ENCODE results near the gene ZNF138. TPM values are rescaled to one million over a fixed set of nuclear protein-coding genes. Genes with fewer than 3 reads are reported as not detected.
A peak's percentile ranks its signal among the peaks of the same experiment; 100 is the strongest.

The ZNF138 gene
- total and polyA plus RNA-seq, 2 of the 8 experiments (the other 6 are each of a cell fraction or from before 2014, with no cell fraction given): 7.5 to 22.6 TPM

DNA sequence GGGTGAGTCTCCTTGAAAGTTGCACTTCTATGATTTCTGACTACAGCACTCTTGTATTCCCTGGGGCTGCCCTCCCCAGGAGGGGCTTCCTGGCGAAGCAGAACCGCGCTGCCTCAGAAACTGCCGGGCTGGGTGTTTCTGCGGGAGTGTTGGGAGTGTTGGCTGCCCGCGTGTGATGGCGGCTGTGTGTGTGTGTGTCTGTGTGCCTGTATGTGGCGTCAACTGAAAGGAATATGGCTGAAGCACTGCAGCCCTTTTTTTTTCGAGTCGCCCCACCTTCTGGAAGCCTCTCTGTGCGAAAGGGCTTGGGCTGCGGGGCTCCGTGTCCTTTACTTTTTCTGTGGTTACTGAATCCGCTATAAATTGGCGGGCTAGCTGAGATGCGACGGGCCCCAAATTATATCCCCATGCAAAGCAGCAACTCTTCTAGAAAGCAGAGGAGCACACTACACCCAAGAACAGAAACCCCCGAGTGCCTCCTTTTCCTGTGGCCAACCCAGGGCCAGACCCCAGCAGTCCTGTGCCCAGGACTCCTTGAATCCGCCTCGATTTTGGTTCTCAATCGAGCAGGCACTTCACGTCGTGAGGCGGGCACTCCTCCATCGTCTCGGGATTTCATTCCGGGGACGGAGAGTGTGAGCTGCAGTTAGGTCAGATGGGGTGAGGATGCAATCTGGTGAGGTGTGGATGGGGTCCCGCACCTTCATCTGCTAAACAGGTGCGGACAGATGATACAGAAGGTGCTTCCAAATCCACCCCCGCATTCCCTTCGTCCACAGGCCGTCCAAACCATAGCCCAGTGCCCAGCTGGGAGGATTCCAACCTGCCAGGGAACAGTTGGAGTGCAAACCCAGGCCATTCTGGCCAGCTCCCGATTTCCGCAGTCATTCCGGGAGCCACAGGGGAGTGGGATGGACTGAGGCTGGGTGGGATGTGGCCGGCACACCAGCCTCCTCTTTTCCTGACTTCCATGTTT lies 86.4 kb downstream of the ZNF138 start:
- H4K20me1 ChIP-seq (replicated peaks in 1 of 2; ENCODE audit: control insufficient read depth in 1 of 2, insufficient read depth in 2 of 2, low read length in 2 of 2): no peaks in the 10 kb centered on the region
- H3K27me3 ChIP-seq (replicated peaks in 1 of 4; ENCODE audit: control insufficient read depth in 3 of 4, extremely low read depth in 1 of 4, insufficient read depth in 3 of 4, low read length in 3 of 4): peaks cover 0 to 7% (median 6%) of the 10 kb centered on the region in 4 experiments; a peak in 5 of 7 replicates

More for the DNA sequence above, 86.4 kb downstream of the ZNF138 start:
- Histone ChIP-seq H2AK5ac (ENCODE audit: low read depth, low read length) (no peak overlapping the region), H3K4ac (replicated peaks; ENCODE audit: insufficient read length, low read depth, low read length) (no peak overlapping the region), H3K79me1 (ENCODE audit: low read depth, low read length) (no peaks in the 10 kb centered on the region), H4K5ac (ENCODE audit: insufficient read length, low read depth, low read length) (no peak overlapping the region), H3K14ac (ENCODE audit: insufficient read length) (no peak overlapping the region), H3K4me3 (ENCODE audit: extremely low read depth in 1 of 4, insufficient read depth in 2 of 4, low read depth in 3 of 4, low read length in 4 of 4) (no peak overlapping the region), H3K23ac (ENCODE audit: insufficient read length) (no peak overlapping the region), H2BK20ac (ENCODE audit: low read length) (no peak overlapping the region), H2BK5ac (ENCODE audit: low read depth, low read length) (no peak overlapping the region), H2BK15ac (ENCODE audit: low read length) (no peak overlapping the region), H3K9me3 (ENCODE audit: insufficient read depth in 2 of 2, low read depth in 1 of 2, low read length in 1 of 2) (peaks cover 0 to 26% of the 10 kb centered on the region in 2 experiments; a peak in 1 of 4 replicates), H2AFZ (ENCODE audit: low read length) (no peak overlapping the region), H3K27ac (ENCODE audit: low read depth, low read length) (no peak overlapping the region), H3K23me2 (ENCODE audit: low read depth, low read length) (peaks cover 3% of the 10 kb centered on the region; the same call in 1 of the 2 replicates), H2BK12ac (ENCODE audit: low read depth, low read length) (no peak overlapping the region), H4K91ac (replicated peaks; ENCODE audit: insufficient read length, low read length) (no peak overlapping the region), H3K9ac (replicated peaks in 1 of 4; ENCODE audit: extremely low read depth in 1 of 4, low read depth in 3 of 4, low read length in 3 of 4) (no peak overlapping the region), H3K4me1 (replicated peaks in 1 of 4; ENCODE audit: control insufficient read depth in 3 of 4, insufficient read depth in 4 of 4, low read length in 3 of 4) (no peaks in the 10 kb centered on the region; a peak in 2 of 7 replicates), H3K18ac (ENCODE audit: extremely low read depth, low read length) (no peak overlapping the region), H3K4me2 (ENCODE audit: insufficient read depth in 1 of 2, low read depth in 2 of 2, low read length in 2 of 2) (no peak overlapping the region), H3K79me2 (ENCODE audit: control insufficient read depth in 1 of 2, insufficient read depth in 2 of 2, low read length in 2 of 2) (no peaks in the 10 kb centered on the region), H3K36me3 (ENCODE audit: control insufficient read depth in 2 of 4, insufficient read depth in 4 of 4, low read length in 3 of 4) (no peaks in the 10 kb centered on the region), H4K8ac (ENCODE audit: extremely low read depth, insufficient read depth, low read length) (no peak overlapping the region), H2BK120ac (replicated peaks; ENCODE audit: low read depth, low read length) (no peak overlapping the region), H3K56ac (replicated peaks; ENCODE audit: insufficient read length, low read depth, low read length) (no peak overlapping the region)
- DNase-seq (ENCODE audit: low read depth in 1 of 2, low spot score in 2 of 2) (peak in 1 of 2 experiments; percentile 8), FAIRE-seq (no peak)
- CTCF ChIA-PET (ENCODE audit: partially characterized antibody): no interaction called here
- WGBS, 2 experiments (ENCODE audit: extremely low coverage in 1 of 2, insufficient coverage in 1 of 2, insufficient read length in 1 of 2, insufficient replicate concordance in 2 of 2, low coverage in 1 of 2, low lambda C conversion rate in 2 of 2, missing lambda C conversion rate in 1 of 2): 94% methylated on average over 38 of the region's 38 CpGs; no CpG with 5 or more reads in 1 of the 2 experiments
- POLR2A ChIA-PET (ENCODE audit: partially characterized antibody): interaction anchor here (1.3 kb wide), 1 partner anchor 32 kb away, joined by 3 read pairs; no protein-coding TSS in a partner anchor
- TF ChIP-seq RFX5 (IDR thresholded peaks at IDR 0.05; ENCODE audit: borderline replicate concordance, low read depth, low read length) (no peak), SIX5 (IDR thresholded peaks at IDR 0.05; ENCODE audit: low read depth, low read length) (no peak), HDAC6 (IDR thresholded peaks at IDR 0.05; ENCODE audit: low read depth, low read length) (no peak), ATF2 (IDR thresholded peaks at IDR 0.05; ENCODE audit: low read length) (no peak), CEBPB (IDR thresholded peaks at IDR 0.05; ENCODE audit: low read depth, low read length) (no peak), YY1 (IDR thresholded peaks at IDR 0.05; ENCODE audit: low read depth, low read length) (no peak), SIN3A (conservative IDR thresholded peaks at IDR 0.05 in 1 of 2, IDR thresholded peaks at IDR 0.05 in 1 of 2; ENCODE audit: low read depth in 1 of 2, low read length in 2 of 2) (no peak), EGR1 (IDR thresholded peaks at IDR 0.05; ENCODE audit: borderline replicate concordance, low read depth, low read length) (no peak)
